ENCODE measurements around the gene PRKCZ.

Gene PRKCZ

DNA sequence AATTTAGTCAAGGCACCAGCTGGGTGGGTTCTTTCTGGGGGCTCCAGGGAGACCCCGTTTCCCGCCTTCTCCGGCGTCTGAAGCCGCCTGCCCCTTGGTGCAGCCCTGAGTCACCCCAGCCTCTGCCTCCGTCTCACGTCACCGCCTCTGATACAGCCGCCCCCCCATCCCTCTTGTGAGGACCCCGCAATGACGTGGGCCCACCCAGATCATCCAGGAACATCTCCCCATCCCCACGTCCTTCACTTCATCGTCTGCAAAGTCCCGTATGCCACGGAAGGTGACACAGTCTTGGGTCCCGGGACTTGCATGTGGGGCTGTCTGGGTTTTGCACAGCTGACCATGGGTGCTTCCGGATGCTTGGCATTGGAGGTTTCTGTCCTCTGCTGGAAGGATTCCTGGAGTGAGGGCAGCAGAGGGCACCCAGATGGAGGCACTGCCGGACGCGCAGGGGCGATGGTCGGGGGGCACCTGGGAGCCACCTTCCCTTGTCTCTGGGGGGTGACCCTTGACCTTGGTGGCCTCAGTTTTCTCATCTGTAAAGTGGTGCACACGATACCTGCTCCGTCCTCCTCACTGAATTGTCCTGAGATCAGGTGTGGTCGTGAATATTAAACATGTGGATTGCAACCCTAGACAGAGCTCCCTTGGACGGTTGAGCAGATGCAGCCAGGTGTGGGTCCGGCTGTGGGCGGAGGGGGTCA is 58.8 kb downstream of the PRKCZ start:
- Mint-ChIP-seq H3K4me1 (peaks cover 6% of the 10 kb centered on the region), H3K27me3 (ENCODE audit: low read depth) (peaks cover 7% of the 10 kb centered on the region), H3K4me3 (no peak overlapping the region), H3K36me3 (ENCODE audit: low read depth) (no peaks in the 10 kb centered on the region), H3K9me3 (no peaks in the 10 kb centered on the region), H3K27ac (no peak overlapping the region)
- TF ChIP-seq, protein P1, sequence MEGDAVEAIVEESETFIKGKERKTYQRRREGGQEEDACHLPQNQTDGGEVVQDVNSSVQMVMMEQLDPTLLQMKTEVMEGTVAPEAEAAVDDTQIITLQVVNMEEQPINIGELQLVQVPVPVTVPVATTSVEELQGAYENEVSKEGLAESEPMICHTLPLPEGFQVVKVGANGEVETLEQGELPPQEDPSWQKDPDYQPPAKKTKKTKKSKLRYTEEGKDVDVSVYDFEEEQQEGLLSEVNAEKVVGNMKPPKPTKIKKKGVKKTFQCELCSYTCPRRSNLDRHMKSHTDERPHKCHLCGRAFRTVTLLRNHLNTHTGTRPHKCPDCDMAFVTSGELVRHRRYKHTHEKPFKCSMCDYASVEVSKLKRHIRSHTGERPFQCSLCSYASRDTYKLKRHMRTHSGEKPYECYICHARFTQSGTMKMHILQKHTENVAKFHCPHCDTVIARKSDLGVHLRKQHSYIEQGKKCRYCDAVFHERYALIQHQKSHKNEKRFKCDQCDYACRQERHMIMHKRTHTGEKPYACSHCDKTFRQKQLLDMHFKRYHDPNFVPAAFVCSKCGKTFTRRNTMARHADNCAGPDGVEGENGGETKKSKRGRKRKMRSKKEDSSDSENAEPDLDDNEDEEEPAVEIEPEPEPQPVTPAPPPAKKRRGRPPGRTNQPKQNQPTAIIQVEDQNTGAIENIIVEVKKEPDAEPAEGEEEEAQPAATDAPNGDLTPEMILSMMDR (IDR thresholded peaks at IDR 0.05; ENCODE audit: unreplicated experiment in 3 of 3), result peak in 1 of 3 experiments; percentile 12

DNA sequence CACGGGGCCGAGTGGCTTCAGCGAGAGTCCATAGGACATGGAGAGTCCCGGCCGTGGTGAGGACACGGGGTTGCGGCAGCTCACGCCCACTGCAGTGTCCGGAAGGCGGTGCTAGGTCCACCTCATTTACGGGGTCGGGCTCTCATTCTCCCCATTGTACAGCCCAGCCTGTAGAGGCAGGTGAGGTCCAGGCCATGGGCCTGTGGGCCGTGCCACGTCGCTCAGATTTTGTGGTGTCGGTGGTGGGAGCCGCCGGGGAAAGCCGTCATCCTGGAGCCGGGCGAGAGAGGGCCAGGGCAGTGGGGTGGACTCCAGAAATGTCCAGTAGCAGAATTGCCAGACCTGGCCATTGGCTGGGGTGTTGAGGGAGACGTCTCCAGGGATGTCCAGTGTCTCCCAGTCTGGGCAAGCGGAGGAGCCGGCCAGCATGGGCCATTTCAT is 59.4 kb downstream of the PRKCZ start:
- H3K4me3 Mint-ChIP-seq, result no peak overlapping the region
- H3K27ac Mint-ChIP-seq, result no peak overlapping the region
- H3K36me3 Mint-ChIP-seq (ENCODE audit: low read depth), result no peaks in the 10 kb centered on the region
- H3K4me1 Mint-ChIP-seq, result peaks cover 6% of the 10 kb centered on the region
- peaks cover 4% of the 10 kb centered on the region for H3K27me3 Mint-ChIP-seq (ENCODE audit: low read depth)
- TF ChIP-seq, protein P1 (IDR thresholded peaks at IDR 0.05; ENCODE audit: unreplicated experiment in 3 of 3), result no peak
- H3K9me3 Mint-ChIP-seq, result no peaks in the 10 kb centered on the region

DNA sequence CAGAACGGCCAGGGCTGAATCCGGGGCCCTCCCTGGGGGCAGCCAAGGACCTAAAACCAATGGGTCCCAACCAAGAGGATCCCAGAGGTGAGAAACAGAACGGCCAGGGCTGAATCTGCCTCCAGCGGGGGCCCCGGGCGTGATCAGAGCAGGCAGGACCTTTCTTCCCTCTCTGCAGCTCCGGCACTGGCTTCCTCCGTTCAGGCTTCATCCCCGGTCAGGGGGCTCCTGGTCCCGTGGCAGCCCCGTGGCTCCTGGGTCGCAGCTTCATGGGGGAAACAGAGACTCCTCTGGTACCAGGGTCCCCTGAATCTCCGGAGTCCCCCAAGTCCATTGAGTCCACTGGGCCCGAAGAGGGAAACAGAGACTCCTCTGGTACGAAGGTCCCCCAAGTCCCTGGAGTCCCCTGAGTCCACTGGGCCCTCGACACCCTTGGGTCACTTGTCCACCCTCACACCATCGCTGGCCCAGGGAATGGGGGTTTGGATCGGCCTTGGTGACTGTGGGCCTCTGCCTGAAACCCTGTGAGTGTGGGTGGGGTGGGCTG is 60.1 kb downstream of the PRKCZ start:
- Mint-ChIP-seq H3K9me3 (no peaks in the 10 kb centered on the region), H3K27ac (no peak overlapping the region), H3K4me1 (peaks cover 6% of the 10 kb centered on the region), H3K4me3 (no peak overlapping the region), H3K27me3 (ENCODE audit: low read depth) (peaks cover 10% of the 10 kb centered on the region), H3K36me3 (ENCODE audit: low read depth) (no peaks in the 10 kb centered on the region)
- TF ChIP-seq, protein P1 (IDR thresholded peaks at IDR 0.05; ENCODE audit: unreplicated experiment in 3 of 3), result no peak

DNA sequence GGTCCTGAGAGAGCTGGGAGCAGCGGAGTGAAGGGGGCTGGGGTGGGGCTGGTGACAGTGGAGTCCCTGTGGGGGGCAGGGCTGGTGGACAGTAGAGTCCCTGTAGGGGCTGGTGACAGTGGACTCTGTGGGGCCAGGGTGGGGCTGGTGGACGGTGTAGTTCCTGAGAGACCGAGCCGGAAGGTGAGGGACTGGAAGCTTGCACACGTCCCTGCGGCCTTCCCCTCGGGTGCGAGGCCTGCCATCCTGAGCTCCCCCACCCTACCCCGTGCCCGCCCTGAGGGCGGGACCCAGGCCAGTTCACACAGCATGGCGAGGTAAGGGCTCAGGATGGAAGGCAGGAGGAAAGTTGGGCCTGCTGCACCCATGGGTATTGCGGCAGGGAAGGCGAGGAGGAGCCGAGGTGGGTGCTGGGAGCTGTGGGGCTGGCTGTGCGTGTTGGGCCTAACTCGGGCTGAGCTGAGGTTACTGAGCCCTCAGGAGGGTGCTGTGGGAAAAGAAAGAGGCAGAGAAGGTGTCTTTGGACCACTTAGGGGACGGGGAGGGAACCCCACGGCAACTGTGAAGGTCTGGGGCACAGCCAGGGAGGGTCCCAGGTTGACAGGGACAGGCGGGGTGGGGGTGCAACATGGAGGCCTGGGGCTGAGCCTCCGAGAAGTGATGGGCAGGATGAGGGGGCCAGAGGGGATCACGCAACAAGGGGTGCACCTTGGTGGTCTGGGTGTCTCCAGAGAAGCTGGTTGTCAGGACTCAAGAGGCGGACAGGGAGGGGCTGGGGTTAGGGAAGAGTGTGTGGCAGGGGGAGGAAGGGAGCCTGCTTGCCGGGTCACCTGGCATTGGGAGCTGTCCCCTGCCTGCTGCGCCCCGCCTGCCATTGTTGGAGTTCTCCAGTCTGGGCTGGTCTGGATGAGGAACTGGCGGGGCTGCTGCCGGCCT is 60.8 kb downstream of the PRKCZ start:
- H3K9me3 Mint-ChIP-seq, result no peaks in the 10 kb centered on the region
- H3K4me1 Mint-ChIP-seq, result peaks cover 9% of the 10 kb centered on the region
- no peak overlapping the region for H3K4me3 Mint-ChIP-seq

DNA sequence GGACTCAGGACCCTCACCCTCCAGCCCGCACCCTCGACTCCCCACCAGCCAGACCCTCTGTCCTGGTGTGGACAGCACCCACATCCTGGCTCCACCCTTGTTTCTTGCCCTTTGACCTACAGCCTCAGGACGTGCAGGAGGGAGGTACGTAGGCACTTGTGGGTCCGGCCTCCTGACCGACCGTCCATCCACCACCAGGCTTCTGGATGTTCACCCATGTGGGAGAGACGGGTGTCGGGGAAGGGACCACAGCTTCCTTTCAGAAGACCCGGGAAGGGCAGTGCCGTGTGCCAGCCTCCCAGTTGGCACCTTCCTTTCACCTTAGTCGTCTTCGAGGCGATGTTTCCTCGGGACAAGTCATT is 61.4 kb downstream of the PRKCZ start:
- Mint-ChIP-seq H3K27me3 (ENCODE audit: low read depth) (peaks cover 24% of the 10 kb centered on the region), H3K4me1 (peaks cover 10% of the 10 kb centered on the region), H3K27ac (no peak overlapping the region), H3K36me3 (ENCODE audit: low read depth) (no peaks in the 10 kb centered on the region), H3K9me3 (no peaks in the 10 kb centered on the region), H3K4me3 (no peak overlapping the region)
- TF ChIP-seq, protein P1 (IDR thresholded peaks at IDR 0.05; ENCODE audit: unreplicated experiment in 3 of 3), result no peak

More for the DNA sequence above, 60.8 kb downstream of the PRKCZ start:
- TF ChIP-seq, protein P1 (IDR thresholded peaks at IDR 0.05; ENCODE audit: unreplicated experiment in 3 of 3), result no peak
- Mint-ChIP-seq H3K36me3 (ENCODE audit: low read depth) (no peaks in the 10 kb centered on the region), H3K27ac (no peak overlapping the region), H3K27me3 (ENCODE audit: low read depth) (peaks cover 17% of the 10 kb centered on the region)
